ENCODE data around the gene LIMK2.
"Not testable (repeated sequence)": the region's sequence is repeated elsewhere in the genome, so short reads cannot be mapped to it uniquely, and the experiment has no call there.

The LIMK2 gene

GRCh38 chr22:31179345-31179744 lies 32.8 kb upstream of the LIMK2 start:
- H3K27ac ChIP-seq, result peak overlapping the region in 1 of 2 donors; percentile 43
- DNase-seq (ENCODE audit: low spot score), result no peak
- no peak for TF ChIP-seq CTCF (IDR thresholded peaks at IDR 0.05)
- no peak overlapping the region for H3K4me3 ChIP-seq

- Histone ChIP-seq H3K27ac (no peak overlapping the region), H3K4me3 (no peak overlapping the region)
- no peak for TF ChIP-seq CTCF (IDR thresholded peaks at IDR 0.05)
- DNase-seq (ENCODE audit: low spot score), result no peak
These were observed 28.1 kb upstream of the LIMK2 start for GRCh38 chr22:31184015-31184414.

GRCh38 chr22:31185056-31185455 lies 27.0 kb upstream of the LIMK2 start:
- Histone ChIP-seq H3K4me3 (no peak overlapping the region), H3K27ac (no peak overlapping the region)
- no peak for TF ChIP-seq CTCF (IDR thresholded peaks at IDR 0.05)
- DNase-seq (ENCODE audit: low spot score), result no peak

- TF ChIP-seq CTCF (IDR thresholded peaks at IDR 0.05), result no peak
- Histone ChIP-seq H3K27ac (no peak overlapping the region), H3K4me3 (no peak overlapping the region)
- DNase-seq (ENCODE audit: low spot score), result no peak
These were observed 24.5 kb upstream of the LIMK2 start for GRCh38 chr22:31187627-31188026.

- Histone ChIP-seq H3K27ac (no peak overlapping the region), H3K4me3 (no peak overlapping the region)
- no peak for DNase-seq (ENCODE audit: low spot score)
- no peak for TF ChIP-seq CTCF (IDR thresholded peaks at IDR 0.05)
These were observed 19.6 kb upstream of the LIMK2 start for GRCh38 chr22:31192513-31192912.

GRCh38 chr22:31193092-31193491 lies 19.0 kb upstream of the LIMK2 start:
- DNase-seq (ENCODE audit: low spot score), result no peak
- no peak for TF ChIP-seq CTCF (IDR thresholded peaks at IDR 0.05)
- Histone ChIP-seq H3K27ac (no peak overlapping the region), H3K4me3 (no peak overlapping the region)

GRCh38 chr22:31194681-31195080 lies 17.4 kb upstream of the LIMK2 start:
- H3K27ac ChIP-seq; H3K4me3 ChIP-seq; DNase-seq (ENCODE audit: low spot score): not testable (repeated sequence)

GRCh38 chr22:31199187-31199586 lies 12.9 kb upstream of the LIMK2 start:
- no peak for DNase-seq (ENCODE audit: low spot score)
- no peak for TF ChIP-seq CTCF (IDR thresholded peaks at IDR 0.05)
- no peak overlapping the region for H3K4me3 ChIP-seq
- H3K27ac ChIP-seq, result no peak overlapping the region

GRCh38 chr22:31204352-31204984 lies 7.6 kb upstream of the LIMK2 start:
- not testable (repeated sequence) for H3K27ac ChIP-seq; DNase-seq (ENCODE audit: low spot score); H3K4me3 ChIP-seq

- H3K27ac ChIP-seq; DNase-seq (ENCODE audit: low spot score); H3K4me3 ChIP-seq: not testable (repeated sequence)
These were observed 7.0 kb upstream of the LIMK2 start for GRCh38 chr22:31205059-31205458.

GRCh38 chr22:31206460-31206859 lies 5.6 kb upstream of the LIMK2 start:
- not testable (repeated sequence) for DNase-seq (ENCODE audit: low spot score); H3K27ac ChIP-seq; H3K4me3 ChIP-seq

Measured in coronary artery (tissue), 2 donors.